Sigmoid colon (tissue), 7 donors: ENCODE data around the gene TXNDC16. TPM values are rescaled to one million over a fixed set of nuclear protein-coding genes. Genes with fewer than 3 reads are reported as not detected.
"Not testable (repeated sequence)": the region's sequence is repeated elsewhere in the genome, so short reads cannot be mapped to it uniquely, and the experiment has no call there.

Experiments
- DNase-seq: peaks from one replicate; pipeline ENCODE4 v3.0.0-alpha.2; 2019
- H3K27ac ChIP-seq, 4 donors: fragments of 200-600 bp; sonication (generic); one replicate each; pipeline ENCODE4 v1.5.1; 2016 to 2019; ENCODE audit warnings: mild to moderate bottlenecking in 1 of 4
- H3K27me3 ChIP-seq, 3 donors: fragments of 200-600 bp; sonication (generic); one replicate each; pipeline ENCODE4 v1.5.1; 2019; ENCODE audit warnings: mild to moderate bottlenecking in 1 of 3
- H3K36me3 ChIP-seq, 4 donors: fragments of 200-600 bp; sonication (generic); one replicate each; pipeline ENCODE4 v1.5.1; 2016 to 2019
- H3K4me1 ChIP-seq, 4 donors: fragments of 200-600 bp; sonication (generic); one replicate each; pipeline ENCODE4 v1.5.1; 2017 to 2019
- H3K4me3 ChIP-seq, 4 donors: fragments of 200-600 bp; sonication (generic); one replicate each; pipeline ENCODE4 v1.5.1; 2017 to 2019; ENCODE audit warnings: mild to moderate bottlenecking in 2 of 4, moderate library complexity in 1 of 4
- H3K9me3 ChIP-seq, 4 donors: fragments of 200-600 bp in 3 of 4; sonication (generic) in 3 of 4; one replicate each; pipeline versions ENCODE4 v1.5.1 to v1.6.1; 2013 to 2019
- EP300 ChIP-seq, 4 donors: sonication (generic); formaldehyde crosslinking; IDR thresholded peaks; one replicate each; pipeline ENCODE4 v1.6.1; 2017; ENCODE audit warnings: antibody characterized with exemption in 4 of 4
- POLR2A ChIP-seq, 2 donors: fragments of 450-650 bp; IDR thresholded peaks; one replicate each; pipeline ENCODE4 v1.6.1; 2016; ENCODE audit warnings: antibody characterized with exemption in 2 of 2, mild to moderate bottlenecking in 2 of 2, moderate library complexity in 2 of 2
- POLR2AphosphoS5 ChIP-seq, 4 donors: sonication (generic); formaldehyde crosslinking; IDR thresholded peaks; one replicate each; pipeline ENCODE4 v1.6.1; 2017; ENCODE audit warnings: antibody characterized with exemption in 4 of 4
- WGBS, 2 donors: extraction: QIAGEN DNeasy Blood & Tissue Kit; methylation state at CpG; one replicate each; pipeline ENCODE4 v1.1.7; 2013; 5-methylcytosine and 5-hydroxymethylcytosine counted together
- intact Hi-C: fragments of 100-400 bp; cut with DNase I; formaldehyde crosslinking; loops from one replicate; pipeline ENCODE4 v1.15.1; 2023
- polyA plus RNA-seq, 3 donors: library from polyadenylated mRNA; stranded (reverse); fragments of 200-250 nt; gene quantifications; one replicate each; pipeline ENCODE4 v1.2.3, GENCODE V29; 2013
- total RNA-seq, 4 donors: library from RNA; depleted of rRNA; stranded (reverse); fragments of >200 nt; gene quantifications; one replicate each; pipeline ENCODE4 v1.1.0, GENCODE V29; 2016
- TF ChIP-seq, protein P1 (sequence below), 4 experiments: fragments of 450-650 bp in 3 of 4; fragments of 200-600 bp in 1 of 4; IDR thresholded peaks; one replicate each; pipeline ENCODE4 v1.5.1; 2016 to 2019; ENCODE audit warnings: antibody characterized with exemption in 4 of 4, mild to moderate bottlenecking in 3 of 4, moderate library complexity in 2 of 4
- donor health status: healthy with polysubstance abuse.
- donor health status: Bipolar disorder and iron deficiency.
- donor health status: healthy.

Gene TXNDC16
- total and polyA plus RNA-seq, 7 donors, result 1.2 to 14.3 (median 10.5) TPM

DNA sequence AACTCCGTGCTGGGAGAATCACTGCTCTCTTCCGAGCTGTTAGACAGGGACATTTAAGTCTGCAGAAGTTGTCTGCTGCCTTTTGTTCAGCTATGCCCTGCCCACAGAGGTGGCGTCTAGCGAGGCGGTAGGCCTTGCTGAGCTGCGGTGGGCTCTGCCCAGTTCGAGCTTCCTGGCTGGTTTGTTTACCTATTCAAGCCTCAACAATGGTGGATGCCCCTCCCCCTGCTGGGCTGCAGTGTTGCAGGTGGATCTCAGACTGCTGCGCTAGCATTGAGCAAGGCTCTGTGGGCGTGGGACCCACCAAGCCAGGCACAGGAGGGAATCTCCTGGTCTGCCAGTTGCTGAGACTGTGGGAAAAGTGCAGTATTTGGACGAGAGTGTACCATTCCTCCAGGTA lies 44.0 kb upstream of the TXNDC16 start:
- no peaks in the 10 kb centered on the region for H3K9me3 ChIP-seq
- H3K27ac ChIP-seq, result no peak overlapping the region
- TF ChIP-seq POLR2AphosphoS5 (IDR thresholded peaks at IDR 0.05) (no peak), EP300 (IDR thresholded peaks at IDR 0.05) (no peak), POLR2A (IDR thresholded peaks at IDR 0.05) (no peak)
- TF ChIP-seq, protein P1, sequence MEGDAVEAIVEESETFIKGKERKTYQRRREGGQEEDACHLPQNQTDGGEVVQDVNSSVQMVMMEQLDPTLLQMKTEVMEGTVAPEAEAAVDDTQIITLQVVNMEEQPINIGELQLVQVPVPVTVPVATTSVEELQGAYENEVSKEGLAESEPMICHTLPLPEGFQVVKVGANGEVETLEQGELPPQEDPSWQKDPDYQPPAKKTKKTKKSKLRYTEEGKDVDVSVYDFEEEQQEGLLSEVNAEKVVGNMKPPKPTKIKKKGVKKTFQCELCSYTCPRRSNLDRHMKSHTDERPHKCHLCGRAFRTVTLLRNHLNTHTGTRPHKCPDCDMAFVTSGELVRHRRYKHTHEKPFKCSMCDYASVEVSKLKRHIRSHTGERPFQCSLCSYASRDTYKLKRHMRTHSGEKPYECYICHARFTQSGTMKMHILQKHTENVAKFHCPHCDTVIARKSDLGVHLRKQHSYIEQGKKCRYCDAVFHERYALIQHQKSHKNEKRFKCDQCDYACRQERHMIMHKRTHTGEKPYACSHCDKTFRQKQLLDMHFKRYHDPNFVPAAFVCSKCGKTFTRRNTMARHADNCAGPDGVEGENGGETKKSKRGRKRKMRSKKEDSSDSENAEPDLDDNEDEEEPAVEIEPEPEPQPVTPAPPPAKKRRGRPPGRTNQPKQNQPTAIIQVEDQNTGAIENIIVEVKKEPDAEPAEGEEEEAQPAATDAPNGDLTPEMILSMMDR (IDR thresholded peaks at IDR 0.05), result no peak
- intact Hi-C loops, result no loop called here
- WGBS, 2 donors, result 89% methylated on average over 10 of the region's 10 CpGs
- no peaks in the 10 kb centered on the region for H3K27me3 ChIP-seq
- no peak overlapping the region for H3K4me3 ChIP-seq
- DNase-seq, result no peak
- H3K36me3 ChIP-seq, result no peaks in the 10 kb centered on the region
- H3K4me1 ChIP-seq, result no peaks in the 10 kb centered on the region

DNA sequence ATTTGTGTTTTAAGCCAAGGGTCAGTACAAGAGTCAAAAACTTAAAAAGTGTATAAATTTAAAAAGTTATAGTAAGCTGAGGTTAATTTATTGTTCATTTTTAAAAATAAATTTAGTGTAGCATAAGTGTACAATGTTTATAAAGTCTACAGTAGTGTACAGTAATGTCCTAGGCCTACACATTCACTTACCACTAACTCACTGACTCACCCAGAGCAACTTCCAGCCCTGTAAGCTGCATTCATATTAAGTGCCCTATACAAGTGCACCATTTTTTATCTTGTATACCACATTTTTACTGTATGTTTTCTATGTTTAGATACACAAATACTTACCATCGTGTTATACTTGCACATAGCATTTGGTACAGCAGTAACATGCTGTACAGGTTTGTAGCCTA lies 38.0 kb upstream of the TXNDC16 start:
- Histone ChIP-seq H3K9me3 (no peaks in the 10 kb centered on the region), H3K27me3 (no peaks in the 10 kb centered on the region), H3K27ac (no peak overlapping the region), H3K36me3 (no peaks in the 10 kb centered on the region), H3K4me1 (no peaks in the 10 kb centered on the region), H3K4me3 (no peak overlapping the region)
- DNase-seq, result no peak
- intact Hi-C loops, result no loop called here
- WGBS, 2 donors, result 73 to 91% methylated on average over 1 of the region's 1 CpG
- TF ChIP-seq EP300 (IDR thresholded peaks at IDR 0.05), result no peak
- TF ChIP-seq POLR2A (IDR thresholded peaks at IDR 0.05), result no peak
- TF ChIP-seq, protein P1 (IDR thresholded peaks at IDR 0.05), result no peak
- TF ChIP-seq POLR2AphosphoS5 (IDR thresholded peaks at IDR 0.05), result no peak

DNA sequence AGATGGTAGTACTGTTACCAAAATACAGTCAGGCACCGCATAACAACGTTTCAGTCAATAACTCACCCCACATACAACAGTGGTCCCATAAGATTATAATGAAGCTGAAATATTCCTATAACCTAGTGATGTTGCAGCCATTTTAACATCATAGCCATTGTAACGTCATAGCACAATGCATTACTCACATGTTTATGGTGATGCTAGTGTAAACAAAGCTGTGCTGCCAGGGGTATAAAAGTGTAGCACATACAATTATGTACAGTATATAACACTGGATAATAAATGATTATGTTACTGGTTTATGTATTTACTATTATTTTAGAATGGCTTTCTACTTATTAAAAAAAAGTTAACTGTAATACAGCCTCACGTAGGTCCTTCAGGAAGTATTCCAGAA lies 37.3 kb upstream of the TXNDC16 start:
- no peaks in the 10 kb centered on the region for H3K27me3 ChIP-seq
- intact Hi-C loops, result no loop called here
- DNase-seq, result no peak
- H3K4me1 ChIP-seq, result no peaks in the 10 kb centered on the region
- no peak for TF ChIP-seq EP300 (IDR thresholded peaks at IDR 0.05)
- TF ChIP-seq, protein P1 (IDR thresholded peaks at IDR 0.05), result no peak
- TF ChIP-seq POLR2A (IDR thresholded peaks at IDR 0.05), result no peak
- no peak for TF ChIP-seq POLR2AphosphoS5 (IDR thresholded peaks at IDR 0.05)
- no peak overlapping the region for H3K4me3 ChIP-seq
- H3K27ac ChIP-seq, result no peak overlapping the region
- no peaks in the 10 kb centered on the region for H3K9me3 ChIP-seq
- WGBS, 2 donors, result 48 to 62% methylated on average over 4 of the region's 4 CpGs
- H3K36me3 ChIP-seq, result no peaks in the 10 kb centered on the region

DNA sequence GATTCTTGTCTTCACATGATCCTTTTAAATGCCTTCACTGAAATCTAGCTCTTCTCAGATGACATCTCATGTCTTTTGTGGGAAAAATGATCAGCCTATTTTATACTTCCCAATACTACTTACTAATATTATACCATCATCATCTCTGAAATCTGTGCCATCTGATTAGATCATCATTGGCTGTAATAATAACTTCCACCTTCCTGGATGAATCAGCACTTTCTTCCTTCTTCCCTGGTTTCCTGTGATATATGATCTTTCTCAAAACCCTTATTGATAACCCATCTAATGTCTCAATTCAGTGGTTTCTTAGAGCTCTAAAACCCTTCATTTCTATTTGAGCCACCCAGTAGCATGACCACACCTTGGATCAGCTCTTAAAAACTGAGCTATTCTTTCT lies 31.2 kb upstream of the TXNDC16 start:
- intact Hi-C loops, result no loop called here
- H3K27ac ChIP-seq, result no peak overlapping the region
- no peak overlapping the region for H3K4me3 ChIP-seq
- H3K9me3 ChIP-seq, result no peaks in the 10 kb centered on the region
- H3K36me3 ChIP-seq, result no peaks in the 10 kb centered on the region
- no peaks in the 10 kb centered on the region for H3K27me3 ChIP-seq
- no peak for TF ChIP-seq POLR2A (IDR thresholded peaks at IDR 0.05)
- TF ChIP-seq, protein P1 (IDR thresholded peaks at IDR 0.05), result no peak
- no peak for TF ChIP-seq EP300 (IDR thresholded peaks at IDR 0.05)
- TF ChIP-seq POLR2AphosphoS5 (IDR thresholded peaks at IDR 0.05), result no peak
- DNase-seq, result no peak
- no peaks in the 10 kb centered on the region for H3K4me1 ChIP-seq

DNA sequence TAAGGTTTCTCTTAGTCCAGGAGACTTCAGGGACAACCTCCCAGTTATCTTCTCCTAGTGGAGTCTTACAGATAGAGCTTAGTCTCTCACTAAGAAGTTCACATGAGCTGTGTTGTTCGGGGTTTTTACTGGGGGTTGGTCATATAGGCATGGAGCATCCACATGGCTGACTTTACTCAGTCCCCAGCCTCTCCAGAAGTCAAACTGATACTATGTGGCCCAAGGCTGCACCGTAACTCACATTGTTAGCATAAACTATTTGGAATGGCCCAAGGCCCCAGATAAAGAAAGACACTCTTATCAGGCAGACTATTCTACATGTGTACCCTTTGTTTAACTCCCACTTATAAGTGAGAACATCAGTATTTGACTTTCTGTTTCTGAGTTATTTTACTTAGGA lies 23.6 kb upstream of the TXNDC16 start:
- Histone ChIP-seq H3K36me3 (no peaks in the 10 kb centered on the region), H3K27ac (no peak overlapping the region), H3K27me3 (no peaks in the 10 kb centered on the region), H3K4me1 (no peaks in the 10 kb centered on the region), H3K9me3 (peaks cover 0 to 21% (median 8%) of the 10 kb centered on the region in 4 donors), H3K4me3 (no peak overlapping the region)
- DNase-seq, result no peak
- intact Hi-C loops, result no loop called here
- TF ChIP-seq POLR2AphosphoS5 (IDR thresholded peaks at IDR 0.05), result no peak
- TF ChIP-seq, protein P1 (IDR thresholded peaks at IDR 0.05), result no peak
- TF ChIP-seq POLR2A (IDR thresholded peaks at IDR 0.05), result no peak
- TF ChIP-seq EP300 (IDR thresholded peaks at IDR 0.05), result no peak
- 95 to 96% methylated on average over 2 of the region's 2 CpGs for WGBS, 2 donors

DNA sequence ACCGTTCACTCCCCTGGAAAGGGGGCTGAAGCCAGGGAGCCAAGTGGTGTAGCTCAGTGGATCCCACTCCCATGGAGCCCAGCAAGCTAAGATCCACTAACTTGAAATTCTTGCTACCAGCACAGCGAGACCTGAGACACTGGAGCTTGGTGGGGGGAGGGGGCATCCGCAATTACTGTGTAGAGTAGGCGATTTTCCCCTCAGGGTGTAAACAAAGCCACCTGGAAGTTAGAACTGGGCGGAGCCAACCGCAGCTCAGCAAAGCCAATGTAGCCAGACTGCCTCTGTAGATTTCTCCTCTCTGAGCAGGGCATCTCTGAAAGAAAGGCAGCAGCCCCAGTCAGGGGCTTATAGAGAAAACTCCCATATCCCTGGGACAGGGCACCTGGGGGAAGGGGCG lies 16.1 kb upstream of the TXNDC16 start:
- H3K27ac ChIP-seq, DNase-seq, intact Hi-C loops, H3K36me3 ChIP-seq, H3K4me3 ChIP-seq, H3K27me3 ChIP-seq, H3K4me1 ChIP-seq: not testable (repeated sequence)
- H3K9me3 ChIP-seq, result peaks cover 0 to 24% (median 10%) of the 10 kb centered on the region in 4 donors
- 90 to 92% methylated on average over 7 of the region's 7 CpGs for WGBS, 2 donors
